ENCODE measurements around the gene DNAJC1.
"Not testable (repeated sequence)": the region's sequence is repeated elsewhere in the genome, so short reads cannot be mapped to it uniquely, and the experiment has no call there.

Gene DNAJC1

GRCh38 chr10:21727452-21728168, 275.9 kb downstream of the DNAJC1 start:
- DNase-seq (ENCODE audit: low read depth in 2 of 2) = no peak

GRCh38 chr10:21726601-21727225, 276.8 kb downstream of the DNAJC1 start:
- no peak for DNase-seq (ENCODE audit: low read depth in 2 of 2)

DNA sequence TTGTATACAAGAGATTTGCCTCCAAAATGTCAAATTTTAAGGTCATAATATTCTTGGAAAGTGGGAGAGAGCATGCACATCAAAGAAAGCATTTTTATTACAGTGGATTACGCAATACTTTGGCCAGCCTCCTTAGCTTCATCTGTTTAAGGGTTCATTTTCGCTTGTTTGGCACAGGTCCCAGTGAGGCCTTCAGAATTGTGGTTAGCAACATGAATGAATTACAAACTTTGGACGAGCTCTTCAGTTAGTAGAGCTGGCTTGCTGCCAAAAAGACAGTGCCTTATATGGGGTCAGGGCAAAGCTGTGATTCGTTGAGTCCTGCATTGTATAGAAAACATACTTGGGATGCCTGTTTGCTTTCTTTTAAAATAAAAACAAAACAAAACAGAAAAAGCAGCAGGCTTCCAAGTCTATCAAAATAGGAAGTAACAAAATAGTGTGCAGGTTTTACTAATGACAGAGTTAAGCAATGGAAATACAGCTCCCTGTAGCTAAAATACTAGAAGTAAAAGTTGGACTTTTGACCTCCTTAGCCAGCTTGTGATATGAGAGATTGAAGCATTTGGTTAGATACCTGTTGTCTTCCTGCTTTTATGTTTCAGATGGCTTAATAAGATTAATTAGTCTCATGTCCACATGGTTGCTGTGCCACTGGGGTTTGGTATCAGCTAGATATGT, 278.7 kb downstream of the DNAJC1 start:
- no peak for DNase-seq (ENCODE audit: low read depth in 2 of 2)

DNA sequence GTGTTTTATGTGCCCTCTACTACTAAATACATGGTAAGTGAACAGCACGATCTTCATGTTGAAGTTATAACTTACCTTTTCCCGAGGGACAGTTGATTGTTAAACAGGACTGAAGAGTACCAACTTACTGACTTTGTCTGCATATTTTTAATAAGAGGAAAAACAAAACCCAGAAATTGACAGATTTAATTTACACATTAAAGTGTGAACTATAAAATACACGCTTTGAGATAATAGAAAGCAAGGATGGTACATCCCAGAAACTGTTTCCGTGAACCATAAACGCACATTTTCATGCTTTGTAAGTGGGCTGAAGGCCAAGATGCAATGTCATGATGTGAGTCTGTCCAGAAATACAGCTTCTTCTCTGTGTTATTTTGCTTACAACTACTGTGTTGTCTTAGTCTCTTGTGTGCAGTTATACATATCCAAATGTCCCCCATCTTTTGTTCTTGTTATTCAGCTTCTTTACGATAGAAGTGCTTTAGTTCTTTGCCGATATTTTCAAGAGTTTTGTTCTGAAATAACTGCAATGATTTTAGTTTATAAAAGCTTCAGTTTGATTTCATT, 279.4 kb downstream of the DNAJC1 start:
- DNase-seq (ENCODE audit: low read depth in 2 of 2) = no peak

DNA sequence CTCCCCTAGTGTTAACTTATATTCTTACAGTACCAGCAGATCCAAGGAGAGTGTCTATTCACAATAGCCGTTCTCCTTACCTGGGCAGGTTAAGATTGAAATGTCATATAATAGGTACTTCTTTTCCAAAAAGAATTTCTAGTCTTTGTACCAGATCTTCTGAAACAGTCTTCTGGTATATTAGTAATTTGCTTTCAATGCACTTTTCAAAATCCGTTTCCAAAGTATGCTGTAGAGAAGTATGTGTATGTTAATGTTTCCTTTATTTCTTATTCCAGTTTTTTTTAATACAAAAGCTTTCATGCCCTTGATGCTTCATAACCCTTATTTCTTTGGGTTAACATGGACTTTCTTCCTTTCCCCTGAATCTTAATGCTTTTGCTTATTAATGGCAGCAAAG, 281.3 kb downstream of the DNAJC1 start:
- DNase-seq (ENCODE audit: low read depth in 2 of 2) = no peak

- no peak for DNase-seq (ENCODE audit: low read depth in 2 of 2)
Measured at GRCh38 chr10:21721000-21721665, 282.4 kb downstream of the DNAJC1 start.

GRCh38 chr10:21720090-21720489, 283.4 kb downstream of the DNAJC1 start:
- DNase-seq (ENCODE audit: low read depth in 2 of 2) = no peak

GRCh38 chr10:21719502-21719901, 284.0 kb downstream of the DNAJC1 start:
- no peak for DNase-seq (ENCODE audit: low read depth in 2 of 2)

DNA sequence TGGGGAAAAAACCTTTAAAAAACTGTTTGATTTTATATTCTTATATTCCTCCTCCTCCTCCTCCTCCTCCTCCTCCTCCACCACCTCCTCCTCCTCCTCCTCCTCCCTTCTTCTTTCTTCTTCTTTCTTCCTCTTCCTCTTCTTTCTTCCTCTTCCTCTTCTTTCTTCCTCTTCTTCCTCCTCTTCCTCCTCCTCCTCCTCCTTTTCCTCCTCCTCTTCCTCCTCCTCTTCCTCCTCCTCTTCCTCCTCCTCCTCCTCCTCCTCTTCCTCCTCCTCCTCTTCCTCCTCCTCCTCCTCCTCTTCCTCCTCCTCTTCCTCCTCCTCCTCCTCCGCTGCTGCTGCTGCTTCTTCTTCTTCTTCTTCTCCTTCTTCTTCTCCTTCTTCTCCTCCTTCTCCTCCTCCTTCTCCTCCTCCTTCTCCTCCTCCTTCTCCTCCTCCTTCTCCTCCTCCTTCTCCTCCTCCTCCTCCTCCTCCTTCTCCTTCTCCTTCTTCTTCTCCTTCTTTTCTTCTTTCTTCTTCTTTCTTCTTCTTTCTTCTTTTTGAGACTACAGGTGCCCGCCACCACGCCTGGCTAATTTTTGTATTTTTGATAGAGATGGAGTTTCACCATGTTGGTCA, 286.0 kb downstream of the DNAJC1 start:
- not testable (repeated sequence) for DNase-seq (ENCODE audit: low read depth in 2 of 2)

DNA sequence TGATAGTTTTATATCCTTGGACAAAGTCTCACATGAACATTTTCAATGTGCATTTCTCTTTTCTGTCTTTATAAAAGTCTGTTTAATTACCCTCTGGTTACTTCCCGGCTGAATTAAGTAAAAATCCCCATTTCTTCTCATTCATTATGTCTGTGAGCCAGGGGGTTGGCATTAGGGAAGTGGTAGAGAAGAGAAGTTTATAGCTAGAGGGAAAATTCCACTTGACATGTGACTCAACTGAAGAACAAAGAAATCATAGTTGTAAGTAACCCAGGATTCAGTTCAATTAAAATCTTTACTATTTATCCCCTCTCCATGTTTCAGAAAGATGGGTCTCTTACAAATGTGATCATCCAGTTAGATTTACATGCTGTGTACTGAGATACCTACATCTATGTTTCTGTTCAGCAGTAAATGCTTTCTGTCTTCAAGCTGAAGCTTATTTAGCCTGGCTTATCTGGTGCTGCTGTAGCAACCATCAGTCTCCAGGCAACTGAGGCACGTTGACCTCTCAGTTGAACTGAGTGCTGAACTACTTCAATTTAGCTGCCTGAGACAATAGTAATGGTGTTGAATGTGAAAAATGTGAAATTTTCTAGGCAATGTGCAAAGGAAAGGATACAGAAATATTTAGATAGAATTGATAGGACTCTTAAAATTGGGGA, 287.9 kb downstream of the DNAJC1 start:
- no peak for DNase-seq (ENCODE audit: low read depth in 2 of 2)

GRCh38 chr10:21712975-21713374, 290.6 kb downstream of the DNAJC1 start:
- no peak for DNase-seq (ENCODE audit: low read depth in 2 of 2)

DNA sequence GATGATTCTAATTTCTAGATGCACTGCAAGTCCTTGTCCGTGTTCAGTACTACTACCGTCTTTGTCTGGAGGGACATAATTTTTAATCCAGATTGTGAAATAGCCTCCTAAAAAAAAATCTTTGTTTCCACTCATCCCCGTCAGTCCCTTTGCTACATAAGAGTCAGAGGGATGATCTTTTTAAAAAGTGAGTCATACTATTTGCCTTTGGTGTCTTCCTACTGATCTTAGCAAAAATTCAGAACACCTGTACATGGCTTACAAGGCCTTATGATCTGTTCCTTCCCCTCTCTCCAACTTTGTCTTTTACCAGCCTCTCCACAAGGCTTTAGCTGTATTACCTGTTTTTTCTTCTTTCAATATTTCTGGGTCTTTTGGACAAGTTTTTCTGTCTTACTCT, 296.0 kb downstream of the DNAJC1 start:
- no peak for DNase-seq (ENCODE audit: low read depth in 2 of 2)
